MM.1S (cell line): ENCODE data around the gene TMEM108.

Source experiments
- DNase-seq: peaks from one replicate; pipeline ENCODE4 v3.0.0-alpha.2; 2015
- H2AFZ ChIP-seq: fragments of 300-600 bp; sonication (generic); 2 replicates; pipeline ENCODE4 v1.6.0; 2016; ENCODE audit warnings: antibody characterized with exemption, low read length
- H3F3A ChIP-seq: fragments of 300-600 bp; sonication (generic); 2 replicates; pipeline ENCODE4 v1.6.1; 2016; ENCODE audit warnings: mild to moderate bottlenecking, antibody characterized with exemption, low read length, moderate library complexity, mixed read lengths; ENCODE audit not compliant: insufficient read depth
- H3K27ac ChIP-seq: fragments of 300-600 bp; sonication (generic); 2 replicates; pipeline ENCODE4 v1.5.1; 2016; ENCODE audit warnings: mild to moderate bottlenecking, low read length
- H3K27me3 ChIP-seq: fragments of 300-600 bp; sonication (generic); replicated peaks from 2 replicates; pipeline ENCODE4 v1.6.0; 2016; ENCODE audit warnings: low read length; ENCODE audit not compliant: insufficient read depth
- H3K36me3 ChIP-seq: fragments of 300-600 bp; sonication (generic); replicated peaks from 2 replicates; pipeline ENCODE4 v1.6.1; 2016; ENCODE audit warnings: mild to moderate bottlenecking, low read length, mixed read lengths; ENCODE audit not compliant: insufficient read depth
- H3K4me1 ChIP-seq: fragments of 300-600 bp; sonication (generic); 2 replicates; pipeline ENCODE4 v1.6.1; 2016; ENCODE audit warnings: low read length, mixed read lengths
- H3K4me2 ChIP-seq: fragments of 300-600 bp; sonication (generic); 2 replicates; pipeline ENCODE4 v1.6.0; 2016; ENCODE audit warnings: low read depth, low read length
- H3K4me3 ChIP-seq: fragments of 300-600 bp; sonication (generic); 2 replicates; pipeline ENCODE4 v1.5.1; 2016; ENCODE audit warnings: low read length, mixed read lengths
- H3K79me2 ChIP-seq: fragments of 300-600 bp; sonication (generic); 2 replicates; pipeline ENCODE4 v1.6.1; 2016; ENCODE audit warnings: mixed run types, low read length, mixed read lengths
- H3K9ac ChIP-seq: fragments of 300-600 bp; sonication (generic); 2 replicates; pipeline ENCODE4 v1.6.1; 2016; ENCODE audit warnings: low read length, mixed read lengths
- H3K9me2 ChIP-seq: fragments of 300-600 bp; sonication (generic); replicated peaks from 2 replicates; pipeline ENCODE4 v1.6.1; 2016; ENCODE audit warnings: mild to moderate bottlenecking, low read length, mixed read lengths; ENCODE audit not compliant: insufficient read depth
- H3K9me3 ChIP-seq: fragments of 300-600 bp; sonication (generic); replicated peaks from 2 replicates; pipeline ENCODE4 v1.6.1; 2016; ENCODE audit warnings: mild to moderate bottlenecking, low read length, mixed read lengths; ENCODE audit not compliant: insufficient read depth
- H4K20me1 ChIP-seq: fragments of 300-600 bp; sonication (generic); 2 replicates; pipeline ENCODE4 v1.6.1; 2016; ENCODE audit warnings: mild to moderate bottlenecking, low read length, moderate library complexity, mixed read lengths; ENCODE audit not compliant: insufficient read depth
- EZH2 ChIP-seq: fragments of 300-600 bp; sonication (generic); optimal IDR thresholded peaks from 2 replicates; pipeline ENCODE3; 2017; ENCODE audit warnings: low read depth, mild to moderate bottlenecking, antibody characterized with exemption, low read length, mixed read lengths
- EZH2phosphoT487 ChIP-seq: fragments of 300-600 bp; sonication (generic); IDR thresholded peaks from 2 replicates; pipeline ENCODE4 v1.6.1; 2018; ENCODE audit warnings: antibody characterized with exemption, low read length
- TF ChIP-seq, protein P1 (sequence below): fragments of 300-600 bp; sonication (generic); IDR thresholded peaks from 2 replicates; pipeline ENCODE4 v1.5.1; 2016; ENCODE audit warnings: antibody characterized with exemption, low read length, mixed read lengths

The TMEM108 gene

DNA sequence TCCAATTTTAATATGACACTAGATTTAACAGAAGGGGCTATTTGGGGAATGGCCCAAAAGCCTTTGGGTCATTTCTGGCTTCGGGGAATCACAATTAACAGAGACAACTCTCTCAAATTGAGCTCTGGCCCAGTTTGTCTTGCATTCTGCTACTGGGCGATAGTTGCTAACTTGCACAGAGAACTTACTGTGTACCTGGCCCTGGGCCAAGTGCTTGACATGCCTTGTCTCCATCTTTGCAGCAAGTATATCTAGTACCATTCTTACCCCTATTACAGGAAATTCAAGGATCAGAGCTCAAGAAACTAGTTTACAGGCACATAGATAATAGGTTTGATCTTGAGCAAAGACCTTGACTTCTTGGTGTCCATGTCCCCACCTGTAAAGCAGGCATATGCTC is 175.7 kb downstream of the TMEM108 start:
- DNase-seq, result no peak
- H3K36me3 ChIP-seq, result no peaks in the 10 kb centered on the region

DNA sequence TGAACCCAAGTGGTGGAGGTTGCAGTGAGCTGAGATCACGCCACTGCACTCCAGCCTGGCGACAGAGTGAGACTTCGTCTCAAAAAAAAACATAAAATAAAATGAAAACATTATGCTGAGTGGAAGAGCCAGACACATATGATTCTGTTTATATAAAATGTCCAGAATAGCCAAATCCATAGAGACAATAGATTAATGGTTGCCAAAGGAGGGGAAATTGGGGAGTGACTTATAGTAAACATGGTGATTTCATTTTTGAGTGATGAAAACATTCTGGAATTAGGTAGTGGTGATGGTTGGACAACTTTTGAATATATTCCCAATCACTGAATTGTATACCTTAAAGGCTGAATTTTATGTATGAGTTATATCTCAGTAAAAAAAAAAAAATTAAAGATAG is 189.6 kb downstream of the TMEM108 start:
- Histone ChIP-seq H3K4me2 (no peak overlapping the region), H2AFZ (no peak overlapping the region), H3K27me3 (no peaks in the 10 kb centered on the region)

More for the DNA sequence above, 175.7 kb downstream of the TMEM108 start:
- H3K4me3 ChIP-seq, result no peak overlapping the region
- H3F3A ChIP-seq, result no peaks in the 10 kb centered on the region
- H3K27me3 ChIP-seq, result no peaks in the 10 kb centered on the region
- TF ChIP-seq, protein P1, sequence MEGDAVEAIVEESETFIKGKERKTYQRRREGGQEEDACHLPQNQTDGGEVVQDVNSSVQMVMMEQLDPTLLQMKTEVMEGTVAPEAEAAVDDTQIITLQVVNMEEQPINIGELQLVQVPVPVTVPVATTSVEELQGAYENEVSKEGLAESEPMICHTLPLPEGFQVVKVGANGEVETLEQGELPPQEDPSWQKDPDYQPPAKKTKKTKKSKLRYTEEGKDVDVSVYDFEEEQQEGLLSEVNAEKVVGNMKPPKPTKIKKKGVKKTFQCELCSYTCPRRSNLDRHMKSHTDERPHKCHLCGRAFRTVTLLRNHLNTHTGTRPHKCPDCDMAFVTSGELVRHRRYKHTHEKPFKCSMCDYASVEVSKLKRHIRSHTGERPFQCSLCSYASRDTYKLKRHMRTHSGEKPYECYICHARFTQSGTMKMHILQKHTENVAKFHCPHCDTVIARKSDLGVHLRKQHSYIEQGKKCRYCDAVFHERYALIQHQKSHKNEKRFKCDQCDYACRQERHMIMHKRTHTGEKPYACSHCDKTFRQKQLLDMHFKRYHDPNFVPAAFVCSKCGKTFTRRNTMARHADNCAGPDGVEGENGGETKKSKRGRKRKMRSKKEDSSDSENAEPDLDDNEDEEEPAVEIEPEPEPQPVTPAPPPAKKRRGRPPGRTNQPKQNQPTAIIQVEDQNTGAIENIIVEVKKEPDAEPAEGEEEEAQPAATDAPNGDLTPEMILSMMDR, result no peak
- TF ChIP-seq EZH2 (no peak), EZH2phosphoT487 (no peak)
- peaks cover 12% of the 10 kb centered on the region for H3K4me1 ChIP-seq
- no peak overlapping the region for H3K27ac ChIP-seq
- H3K4me2 ChIP-seq, result no peak overlapping the region
- no peak overlapping the region for H3K9ac ChIP-seq
- H2AFZ ChIP-seq, result no peak overlapping the region
- no peaks in the 10 kb centered on the region for H3K79me2 ChIP-seq
- H4K20me1 ChIP-seq, result no peaks in the 10 kb centered on the region
- H3K9me3 ChIP-seq, result no peaks in the 10 kb centered on the region
- H3K9me2 ChIP-seq, result no peaks in the 10 kb centered on the region

DNA sequence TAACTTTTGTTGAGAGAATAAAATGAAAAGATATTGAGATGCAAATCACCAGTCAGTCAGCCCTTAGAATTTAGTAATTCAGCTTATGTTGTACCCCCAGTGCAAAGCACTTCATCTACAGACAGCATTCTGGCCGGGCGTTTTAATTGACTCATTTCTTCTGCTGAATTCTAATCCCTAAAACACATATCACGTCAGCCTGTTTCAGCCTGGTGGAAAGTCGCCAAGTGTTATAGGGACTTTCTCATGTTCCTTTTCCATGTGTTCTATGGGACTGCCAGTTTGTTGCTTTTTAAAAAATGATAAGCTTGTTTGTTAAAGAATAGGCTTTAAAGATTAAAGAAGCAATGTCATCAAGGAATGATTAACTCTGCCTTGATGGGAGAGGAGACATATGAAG is 192.0 kb downstream of the TMEM108 start:
- H3K9me2 ChIP-seq, result no peaks in the 10 kb centered on the region
- no peak for TF ChIP-seq EZH2phosphoT487
- TF ChIP-seq EZH2, result no peak
- TF ChIP-seq, protein P1, result no peak
- no peak overlapping the region for H3K4me3 ChIP-seq
- no peaks in the 10 kb centered on the region for H4K20me1 ChIP-seq
- H3F3A ChIP-seq, result no peaks in the 10 kb centered on the region
- DNase-seq, result no peak
- H3K27me3 ChIP-seq, result no peaks in the 10 kb centered on the region
- no peaks in the 10 kb centered on the region for H3K4me1 ChIP-seq
- H3K9me3 ChIP-seq, result no peaks in the 10 kb centered on the region
- H3K4me2 ChIP-seq, result no peak overlapping the region
- H3K36me3 ChIP-seq, result no peaks in the 10 kb centered on the region
- H3K79me2 ChIP-seq, result no peaks in the 10 kb centered on the region
- H3K9ac ChIP-seq, result no peak overlapping the region
- H3K27ac ChIP-seq, result no peak overlapping the region
- no peak overlapping the region for H2AFZ ChIP-seq

More for the DNA sequence above, 189.6 kb downstream of the TMEM108 start:
- H3K79me2 ChIP-seq, result no peaks in the 10 kb centered on the region
- no peaks in the 10 kb centered on the region for H3K36me3 ChIP-seq
- H3K27ac ChIP-seq, result no peak overlapping the region
- H3F3A ChIP-seq, result no peaks in the 10 kb centered on the region
- H3K9me2 ChIP-seq, result no peaks in the 10 kb centered on the region
- H4K20me1 ChIP-seq, result no peaks in the 10 kb centered on the region
- H3K4me1 ChIP-seq, result no peaks in the 10 kb centered on the region
- TF ChIP-seq EZH2phosphoT487 (no peak), EZH2 (no peak)
- TF ChIP-seq, protein P1, result no peak
- no peak for DNase-seq
- H3K9me3 ChIP-seq, result no peaks in the 10 kb centered on the region
- H3K4me3 ChIP-seq, result no peak overlapping the region
- H3K9ac ChIP-seq, result no peak overlapping the region
